H1 (cell line): ENCODE results near the gene MBD3L4. TPM values are rescaled to one million over a fixed set of nuclear protein-coding genes. Genes with fewer than 3 reads are reported as not detected.

Source experiments
- CTCF ChIA-PET: fragments of 300-600 bp; sonication (Branson Sonifier 250); formaldehyde crosslinking; loops from one replicate; lab custom pipeline; 2021; ENCODE audit not compliant: partially characterized antibody; lab: Charles Lee
- POLR2A ChIA-PET: fragments of 300-600 bp; sonication (Branson Sonifier 250); formaldehyde crosslinking; loops from one replicate; lab custom pipeline; 2021; ENCODE audit warnings: inconsistent platforms; ENCODE audit not compliant: partially characterized antibody; lab: Charles Lee
- DNase-seq, 2 experiments: peaks; one replicate each; pipeline versions ENCODE4 v3.0.0 to v3.0.0-alpha.2; 2010 to 2022; ENCODE audit warnings: low spot score in 2 of 2, low read depth in 1 of 2, mixed read lengths in 1 of 2
- FAIRE-seq: peaks from 2 replicates; lab custom pipeline; 2011; peaks lifted over from hg19 to GRCh38; lab: Jason Lieb, UNC
- H2AFZ ChIP-seq: 2 replicates; pipeline ENCODE4 v1.8.1; 2012; ENCODE audit warnings: low read length, inconsistent platforms
- H2AK5ac ChIP-seq: 2 replicates; pipeline ENCODE4 v1.6.1; 2013; ENCODE audit warnings: low read depth, low read length
- H2BK120ac ChIP-seq: replicated peaks from 2 replicates; pipeline ENCODE3; 2013; ENCODE audit warnings: low read depth, low read length, inconsistent platforms
- H2BK12ac ChIP-seq: 2 replicates; pipeline ENCODE4 v1.6.1; 2013; ENCODE audit warnings: low read depth, low read length
- H2BK15ac ChIP-seq: 2 replicates; pipeline ENCODE4 v1.6.1; 2013; ENCODE audit warnings: low read length
- H2BK20ac ChIP-seq: 2 replicates; pipeline ENCODE4 v1.6.1; 2013; ENCODE audit warnings: low read length
- H2BK5ac ChIP-seq: 2 replicates; pipeline ENCODE4 v1.6.1; 2013; ENCODE audit warnings: low read depth, low read length
- H3K14ac ChIP-seq: 2 replicates; pipeline ENCODE4 v1.6.1; 2013; ENCODE audit warnings: inconsistent platforms; ENCODE audit not compliant: insufficient read length
- H3K18ac ChIP-seq: 2 replicates; pipeline ENCODE4 v1.6.1; 2013; ENCODE audit warnings: low read length; ENCODE audit errors: extremely low read depth
- H3K23ac ChIP-seq: 2 replicates; pipeline ENCODE4 v1.6.1; 2013; ENCODE audit warnings: inconsistent platforms; ENCODE audit not compliant: insufficient read length
- H3K23me2 ChIP-seq: 2 replicates; pipeline ENCODE4 v1.6.1; 2013; ENCODE audit warnings: low read depth, low read length
- H3K27ac ChIP-seq: 2 replicates; pipeline ENCODE4 v1.6.1; 2011; ENCODE audit warnings: low read depth, low read length, inconsistent platforms
- H3K27me3 ChIP-seq, 4 experiments: replicated peaks in 1 of 4; 1 replicate in 1 of 4; 2 replicates in 3 of 4; pipeline versions ENCODE4 v1.6.1 to v1.8.1; 2011 to 2013; ENCODE audit warnings: low read length in 3 of 4, mild to moderate bottlenecking in 3 of 4, inconsistent platforms in 2 of 4, mixed read lengths in 2 of 4, moderate library complexity in 1 of 4; ENCODE audit not compliant: control insufficient read depth in 3 of 4, insufficient read depth in 3 of 4; ENCODE audit errors: extremely low read depth in 1 of 4
- H3K36me3 ChIP-seq, 4 experiments: 2 replicates each; pipeline versions ENCODE4 v1.6.1 to v1.8.1; 2011 to 2013; ENCODE audit warnings: mild to moderate bottlenecking in 4 of 4, low read length in 3 of 4, moderate library complexity in 2 of 4, control low read depth in 1 of 4, inconsistent platforms in 1 of 4; ENCODE audit not compliant: insufficient read depth in 4 of 4, control insufficient read depth in 2 of 4
- H3K4ac ChIP-seq: replicated peaks from 2 replicates; pipeline ENCODE3; 2013; ENCODE audit warnings: low read length, low read depth, mixed read lengths, inconsistent platforms; ENCODE audit not compliant: insufficient read length
- H3K4me1 ChIP-seq, 4 experiments: replicated peaks in 1 of 4; 1 replicate in 1 of 4; 2 replicates in 3 of 4; pipeline versions ENCODE4 v1.6.1 to v1.8.1; 2011 to 2013; ENCODE audit warnings: low read length in 3 of 4, inconsistent platforms in 2 of 4, mixed read lengths in 1 of 4; ENCODE audit not compliant: insufficient read depth in 4 of 4, control insufficient read depth in 3 of 4
- H3K4me2 ChIP-seq, 2 experiments: 2 replicates each; pipeline versions ENCODE4 v1.6.1 to v1.8.1; 2011 to 2013; ENCODE audit warnings: low read depth in 2 of 2, low read length in 2 of 2, control low read depth in 1 of 2, inconsistent platforms in 1 of 2, mild to moderate bottlenecking in 1 of 2; ENCODE audit not compliant: insufficient read depth in 1 of 2
- H3K4me3 ChIP-seq, 4 experiments: fragments of 200-600, 300-600 bp in 1 of 4; sonication (generic), shearing (Covaris generic), sonication (Bioruptor Twin) in 1 of 4; 2 replicates each; pipeline versions ENCODE4 v1.5.1 to v1.8.1; 2011 to 2016; ENCODE audit warnings: low read length in 4 of 4, low read depth in 3 of 4, control low read depth in 2 of 4, inconsistent platforms in 2 of 4, mild to moderate bottlenecking in 2 of 4, mixed read lengths in 1 of 4, moderate library complexity in 1 of 4; ENCODE audit not compliant: insufficient read depth in 2 of 4; ENCODE audit errors: extremely low read depth in 1 of 4
- H3K56ac ChIP-seq: replicated peaks from 2 replicates; pipeline ENCODE3; 2013; ENCODE audit warnings: low read depth, mild to moderate bottlenecking, mixed read lengths, low read length, inconsistent platforms; ENCODE audit not compliant: insufficient read length
- H3K79me1 ChIP-seq: 2 replicates; pipeline ENCODE4 v1.6.1; 2013; ENCODE audit warnings: low read depth, low read length, control low read depth
- H3K79me2 ChIP-seq, 2 experiments: 2 replicates each; pipeline versions ENCODE4 v1.6.1 to v1.8.1; 2012 to 2013; ENCODE audit warnings: low read length in 2 of 2, mild to moderate bottlenecking in 2 of 2, inconsistent platforms in 1 of 2; ENCODE audit not compliant: insufficient read depth in 2 of 2, control insufficient read depth in 1 of 2
- H3K9ac ChIP-seq, 4 experiments: replicated peaks in 1 of 4; 1 replicate in 1 of 4; 2 replicates in 3 of 4; pipeline versions ENCODE4 v1.6.1 to v1.8.1; 2011 to 2013; ENCODE audit warnings: low read depth in 3 of 4, low read length in 3 of 4, control low read depth in 2 of 4, mild to moderate bottlenecking in 2 of 4, moderate library complexity in 2 of 4, inconsistent platforms in 1 of 4; ENCODE audit errors: extremely low read depth in 1 of 4
- H3K9me3 ChIP-seq, 2 experiments: 2 replicates each; pipeline versions ENCODE4 v1.6.1 to v1.8.1; 2012 to 2013; ENCODE audit warnings: mild to moderate bottlenecking in 2 of 2, moderate library complexity in 2 of 2, control low read depth in 1 of 2, inconsistent platforms in 1 of 2, low read depth in 1 of 2, low read length in 1 of 2, mixed read lengths in 1 of 2; ENCODE audit not compliant: insufficient read depth in 2 of 2
- H4K20me1 ChIP-seq, 2 experiments: replicated peaks in 1 of 2; 2 replicates each; pipeline versions ENCODE3 to v1.8.1; 2011 to 2013; ENCODE audit warnings: inconsistent platforms in 2 of 2, low read length in 2 of 2, mild to moderate bottlenecking in 1 of 2; ENCODE audit not compliant: insufficient read depth in 2 of 2, control insufficient read depth in 1 of 2
- H4K5ac ChIP-seq: 2 replicates; pipeline ENCODE4 v1.6.1; 2013; ENCODE audit warnings: low read length, low read depth, mixed read lengths, inconsistent platforms; ENCODE audit not compliant: insufficient read length
- H4K8ac ChIP-seq: 2 replicates; pipeline ENCODE4 v1.8.0; 2013; ENCODE audit warnings: mild to moderate bottlenecking, moderate library complexity, low read length, inconsistent platforms; ENCODE audit not compliant: insufficient read depth; ENCODE audit errors: extremely low read depth
- H4K91ac ChIP-seq: replicated peaks from 2 replicates; pipeline ENCODE3; 2013; ENCODE audit warnings: low read length, mixed read lengths, inconsistent platforms; ENCODE audit not compliant: insufficient read length
- BRCA1 ChIP-seq: IDR thresholded peaks from 2 replicates; pipeline ENCODE4 v1.6.1; 2012; ENCODE audit warnings: low read depth, low read length, improper control_type of control experiment
- EGR1 ChIP-seq: IDR thresholded peaks from 2 replicates; pipeline ENCODE4 v1.6.1; 2011; ENCODE audit warnings: low read depth, low read length, borderline replicate concordance
- KDM1A ChIP-seq: fragments of 200-600, 300-600 bp; sonication (generic); IDR thresholded peaks from 2 replicates; pipeline ENCODE4 v1.7.1; 2016; ENCODE audit warnings: mild to moderate bottlenecking, low read length, borderline replicate concordance
- NANOG ChIP-seq: IDR thresholded peaks from 2 replicates; pipeline ENCODE4 v1.6.1; 2011; ENCODE audit warnings: low read length, low read depth, mild to moderate bottlenecking, inconsistent platforms; ENCODE audit not compliant: insufficient read depth, poor library complexity, severe bottlenecking
- NRF1 ChIP-seq: IDR thresholded peaks from 2 replicates; pipeline ENCODE4 v1.6.1; 2011; ENCODE audit warnings: mild to moderate bottlenecking, low read depth, low read length, improper control_type of control experiment
- SIRT6 ChIP-seq: IDR thresholded peaks from one replicate; pipeline ENCODE4 v1.7.1; 2012; ENCODE audit warnings: low read length, inconsistent platforms
- SUZ12 ChIP-seq: fragments of 200-600 bp; sonication (generic); IDR thresholded peaks from 2 replicates; pipeline ENCODE4 v1.6.1; 2012; ENCODE audit warnings: mild to moderate bottlenecking, inconsistent platforms, low read length, moderate library complexity, mixed read lengths
- TEAD4 ChIP-seq: IDR thresholded peaks from 2 replicates; pipeline ENCODE4 v1.6.1; 2012; ENCODE audit warnings: low read depth, low read length, inconsistent platforms, mixed read lengths
- WGBS, 2 experiments: shearing (Covaris generic) in 1 of 2; methylation state at CpG; one replicate each; pipeline versions ENCODE4 v1.1.6 to v1.1.7; 2013 to 2015; ENCODE audit warnings: low lambda C conversion rate in 2 of 2, mixed read lengths in 2 of 2, inconsistent platforms in 1 of 2, low coverage in 1 of 2, missing lambda C conversion rate in 1 of 2; ENCODE audit not compliant: insufficient replicate concordance in 2 of 2, insufficient coverage in 1 of 2, insufficient read length in 1 of 2; ENCODE audit errors: extremely low coverage in 1 of 2, missing lambda C conversion rate in 1 of 2; 5-methylcytosine and 5-hydroxymethylcytosine counted together
- polyA plus RNA-seq, 7 experiments: library from polyadenylated mRNA; depleted of rRNA in 3 of 7; stranded (reverse) in 5 of 7; unstranded in 2 of 7; fragments of >200 nt in 5 of 7; fragments of 200-250 nt in 2 of 7; gene quantifications; 1 replicate in 5 of 7; 2 replicates in 1 of 7; 4 replicates in 1 of 7; pipeline versions ENCODE4 v1.2.1 to v1.2.3, GENCODE V29; 2011 to 2013; ENCODE audit warnings: missing spikeins in 2 of 7, mixed read lengths in 2 of 7
- total RNA-seq: library from RNA; stranded (reverse); fragmentation: NEBNext Ultra II Directional; extraction: Animal tissue kit (Norgen Biotek cat#: 25700); gene quantifications from 2 replicates; pipeline ENCODE4 v1.2.1, GENCODE V29; 2021
- TF ChIP-seq, protein P1 (sequence below): IDR thresholded peaks from 2 replicates; pipeline ENCODE4 v1.6.1; 2011; ENCODE audit warnings: low read length, improper control_type of control experiment

The MBD3L4 gene
- total and polyA plus RNA-seq, 2 of the 8 experiments (the other 6 are each of a cell fraction or from before 2014, with no cell fraction given): not detected

DNA sequence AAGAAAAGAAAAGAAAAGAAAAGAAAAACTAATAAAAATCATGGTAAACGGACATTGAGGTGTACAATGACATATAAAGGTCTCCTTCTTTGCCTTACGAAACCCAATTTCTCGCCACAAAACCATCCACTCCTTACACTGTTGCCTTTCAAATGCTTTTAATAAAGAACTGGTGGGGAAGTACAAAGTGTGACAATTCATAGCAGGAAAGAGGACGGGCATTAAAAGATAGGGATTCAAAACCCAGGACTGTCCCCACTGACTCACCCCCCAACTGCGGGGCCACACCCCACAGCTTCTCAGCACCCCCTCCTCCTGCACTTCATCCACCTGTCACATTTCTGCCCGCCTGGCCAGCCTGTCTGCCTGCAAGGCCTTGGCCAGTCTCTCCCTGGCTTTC is 21.2 kb downstream of the MBD3L4 start:
- CTCF ChIA-PET: no interaction called here
- Histone ChIP-seq H2BK15ac (no peak overlapping the region), H3K27ac (no peak overlapping the region), H3K4me3 (no peak overlapping the region), H3K4ac (no peak overlapping the region), H2BK120ac (no peak overlapping the region), H2BK20ac (no peak overlapping the region), H3K9ac (no peak overlapping the region), H3K56ac (no peak overlapping the region), H4K5ac (no peak overlapping the region), H3K36me3 (no peaks in the 10 kb centered on the region), H2BK5ac (no peak overlapping the region), H3K79me2 (no peaks in the 10 kb centered on the region), H3K4me1 (no peaks in the 10 kb centered on the region), H3K79me1 (no peaks in the 10 kb centered on the region), H4K91ac (no peak overlapping the region), H3K9me3 (peaks cover 24 to 36% of the 10 kb centered on the region in 2 experiments), H2AK5ac (no peak overlapping the region), H3K23ac (no peak overlapping the region), H3K23me2 (no peaks in the 10 kb centered on the region), H3K27me3 (no peaks in the 10 kb centered on the region), H2BK12ac (no peak overlapping the region), H3K14ac (no peak overlapping the region), H4K8ac (no peak overlapping the region), H3K18ac (no peak overlapping the region), H4K20me1 (no peaks in the 10 kb centered on the region), H3K4me2 (no peak overlapping the region), H2AFZ (no peak overlapping the region)
- no peak for FAIRE-seq
- POLR2A ChIA-PET: no interaction called here
- WGBS, 2 experiments: 81% methylated on average over 5 of the region's 6 CpGs; no CpG with 5 or more reads in 1 of the 2 experiments
- DNase-seq: no peak
- no peak for TF ChIP-seq SIRT6
- no peak for TF ChIP-seq SUZ12
- TF ChIP-seq NRF1: no peak
- TF ChIP-seq, protein P1, sequence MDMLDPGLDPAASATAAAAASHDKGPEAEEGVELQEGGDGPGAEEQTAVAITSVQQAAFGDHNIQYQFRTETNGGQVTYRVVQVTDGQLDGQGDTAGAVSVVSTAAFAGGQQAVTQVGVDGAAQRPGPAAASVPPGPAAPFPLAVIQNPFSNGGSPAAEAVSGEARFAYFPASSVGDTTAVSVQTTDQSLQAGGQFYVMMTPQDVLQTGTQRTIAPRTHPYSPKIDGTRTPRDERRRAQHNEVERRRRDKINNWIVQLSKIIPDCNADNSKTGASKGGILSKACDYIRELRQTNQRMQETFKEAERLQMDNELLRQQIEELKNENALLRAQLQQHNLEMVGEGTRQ: no peak
- TF ChIP-seq NANOG: no peak
- no peak for TF ChIP-seq BRCA1
- no peak for TF ChIP-seq TEAD4
- no peak for TF ChIP-seq KDM1A
- TF ChIP-seq EGR1: no peak
